NCI-H1105 treated with DMSO at 0.1 percent for 48 hours (cell line): ENCODE data around the gene ELOVL5.
"Not testable (repeated sequence)": the region's sequence is repeated elsewhere in the genome, so short reads cannot be mapped to it uniquely, and the experiment has no call there.

ENCODE experiments used
- DNase-seq: peaks from one replicate; lab custom pipeline; 2025; lab: John Stamatoyannopoulos, UW

ELOVL5 gene

DNA sequence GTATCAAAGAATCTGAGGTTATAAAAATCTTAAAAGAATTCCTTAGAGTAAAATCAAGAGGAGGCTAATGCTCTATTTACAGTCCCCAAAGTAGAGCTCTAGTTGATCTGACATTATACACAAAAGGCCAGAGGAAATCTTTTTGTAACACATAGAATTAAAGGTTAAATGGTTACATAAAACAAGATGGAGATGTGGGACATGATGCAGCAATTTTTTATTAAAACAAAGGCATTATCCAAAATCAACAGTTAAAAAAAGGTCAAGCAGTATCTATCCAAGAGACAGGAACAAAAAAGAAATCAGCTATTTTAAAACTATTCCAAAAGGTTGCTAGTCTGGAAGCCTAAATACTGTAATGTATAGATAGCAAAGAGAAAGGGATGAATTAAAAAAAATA is 20.4 kb downstream of the ELOVL5 start:
- DNase-seq = no peak

DNA sequence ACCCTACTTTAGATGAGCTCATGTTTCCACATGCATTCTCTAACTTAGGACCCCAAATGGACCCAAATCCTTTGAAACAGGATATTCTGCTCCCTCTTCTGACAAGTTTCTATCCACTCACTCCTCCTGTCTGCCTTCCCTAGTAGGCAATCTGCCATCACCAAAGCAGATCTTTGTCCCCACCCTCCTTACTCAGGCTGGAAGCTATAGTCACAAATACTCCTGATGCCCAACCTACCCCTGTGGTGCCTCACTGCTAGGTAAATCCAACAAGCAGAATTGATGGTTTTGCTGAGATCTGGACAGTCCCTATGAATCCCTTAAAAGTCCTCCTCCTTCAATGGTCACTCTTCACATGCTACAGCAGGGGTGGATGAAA is 21.7 kb downstream of the ELOVL5 start:
- DNase-seq = no peak

DNA sequence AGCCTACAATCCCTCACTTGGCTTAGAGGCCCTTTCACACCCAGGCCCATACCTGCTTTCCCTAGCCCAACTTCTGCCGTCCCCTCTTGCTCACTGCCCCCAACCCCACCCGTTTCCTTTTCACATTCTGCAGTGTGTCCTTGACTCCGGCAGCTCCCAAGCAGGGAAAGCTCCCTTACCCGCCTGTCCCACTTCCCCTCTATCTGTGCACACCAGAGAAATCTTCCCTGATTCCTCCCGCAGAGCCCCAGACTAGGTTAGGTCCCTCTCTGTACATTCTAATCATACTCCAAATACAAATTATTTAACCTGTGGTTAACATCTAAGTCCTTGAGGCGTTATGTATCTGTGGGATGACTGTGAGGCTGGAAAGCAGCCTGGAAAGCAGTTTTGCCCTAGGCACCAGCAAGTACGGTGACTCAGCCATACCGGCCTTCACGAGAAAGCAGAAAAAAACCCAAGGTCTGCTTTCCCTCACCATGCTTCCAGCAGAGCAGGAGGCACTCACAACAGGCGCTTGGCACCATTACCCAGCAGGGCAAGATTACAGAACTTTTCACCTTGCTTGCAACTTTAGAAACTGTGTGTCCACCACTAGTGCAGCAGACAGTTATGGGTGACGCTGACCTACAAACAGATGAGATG is 22.3 kb downstream of the ELOVL5 start:
- DNase-seq = no peak

DNA sequence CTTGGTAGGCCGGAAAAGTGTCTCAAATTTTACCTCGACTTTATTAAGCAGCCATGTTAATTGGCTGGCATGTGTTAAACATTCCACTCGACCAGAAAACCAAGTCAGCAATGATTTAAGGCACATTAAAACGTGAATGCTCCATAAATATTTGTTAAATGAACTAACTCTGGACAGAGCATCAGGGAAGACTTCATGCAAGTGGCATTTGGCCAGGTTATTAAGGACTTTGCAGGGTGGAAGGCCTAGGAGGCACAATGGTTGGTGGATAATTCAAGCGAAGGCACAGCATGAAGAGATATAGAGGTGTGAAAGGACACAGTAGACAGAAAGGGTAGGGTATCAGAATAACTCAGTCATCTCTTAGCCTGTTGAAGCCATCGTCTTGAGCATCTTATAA is 23.0 kb downstream of the ELOVL5 start:
- no peak for DNase-seq

DNA sequence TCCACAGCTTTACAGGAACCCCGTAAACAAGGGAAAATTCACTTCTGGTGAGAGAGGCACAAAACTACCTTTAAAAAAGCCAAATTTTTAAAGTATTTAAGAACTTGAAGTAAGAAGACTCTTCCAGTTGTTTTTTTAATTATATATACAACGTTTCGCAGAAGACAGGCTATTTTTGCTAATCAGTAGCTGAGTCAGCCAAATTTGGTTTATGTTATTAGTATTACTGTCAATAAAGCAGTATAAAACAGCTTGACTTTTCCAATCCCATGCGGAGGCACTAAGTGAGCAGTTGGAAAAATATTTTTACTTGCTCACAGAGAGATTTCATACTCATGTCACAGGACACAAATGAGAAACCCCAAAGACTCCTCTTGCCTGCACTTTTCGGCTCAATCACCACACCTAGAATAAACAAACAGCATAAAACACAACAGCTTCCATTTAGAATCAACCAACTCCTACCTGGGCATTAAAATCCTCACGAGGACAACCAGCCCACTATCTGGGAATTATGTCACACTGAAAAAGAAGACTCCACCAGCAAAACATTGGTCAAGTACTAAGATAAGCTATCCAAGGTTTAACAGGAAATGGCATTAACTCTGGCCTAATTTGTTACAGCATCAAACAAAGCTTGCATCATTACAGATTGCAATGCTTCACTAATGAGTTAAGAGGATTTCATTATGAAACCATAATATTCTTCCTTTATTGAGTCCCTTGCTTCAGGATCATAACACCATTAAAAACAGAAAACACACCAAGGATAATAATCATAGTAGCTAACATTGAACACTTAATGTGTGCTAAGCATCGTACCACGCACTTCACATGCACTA is 26.3 kb downstream of the ELOVL5 start:
- DNase-seq = no peak

DNA sequence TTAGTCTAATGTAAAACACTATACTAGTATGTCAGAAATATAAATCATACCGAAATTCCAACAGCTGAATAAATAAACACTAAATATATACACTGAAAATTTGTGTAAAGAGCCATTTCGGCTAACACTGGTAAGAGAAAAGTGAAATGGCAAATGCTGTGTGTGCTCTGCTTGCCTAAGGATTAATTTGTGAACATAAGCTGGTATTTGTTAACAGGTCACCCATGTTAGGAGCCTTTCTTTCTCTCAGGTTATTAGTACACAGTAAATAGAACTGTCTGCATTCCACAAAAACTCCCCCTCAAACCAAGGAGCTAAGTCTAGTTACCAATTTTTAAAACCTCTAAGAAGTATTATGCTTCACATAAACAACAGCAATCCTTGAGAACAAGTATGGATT is 27.0 kb downstream of the ELOVL5 start:
- DNase-seq = no peak

DNA sequence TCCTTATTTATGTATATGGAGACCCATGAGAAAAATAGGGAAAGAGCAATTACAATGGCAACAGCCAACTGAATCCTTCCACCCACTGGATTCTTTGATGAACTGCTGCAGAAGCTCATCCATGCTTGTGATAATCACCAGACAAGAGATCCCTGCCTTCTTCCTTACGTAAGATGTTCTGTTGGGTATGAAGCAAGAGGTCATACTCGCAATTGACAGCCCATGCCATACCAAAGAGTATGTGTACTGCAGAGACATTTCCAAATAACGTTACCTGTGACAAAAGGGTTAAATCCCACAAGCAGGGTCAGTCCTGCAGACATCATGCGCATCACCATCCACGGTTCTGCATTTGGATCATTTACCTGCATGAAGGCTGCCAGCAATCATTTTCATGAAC is 27.8 kb downstream of the ELOVL5 start:
- no peak for DNase-seq

DNA sequence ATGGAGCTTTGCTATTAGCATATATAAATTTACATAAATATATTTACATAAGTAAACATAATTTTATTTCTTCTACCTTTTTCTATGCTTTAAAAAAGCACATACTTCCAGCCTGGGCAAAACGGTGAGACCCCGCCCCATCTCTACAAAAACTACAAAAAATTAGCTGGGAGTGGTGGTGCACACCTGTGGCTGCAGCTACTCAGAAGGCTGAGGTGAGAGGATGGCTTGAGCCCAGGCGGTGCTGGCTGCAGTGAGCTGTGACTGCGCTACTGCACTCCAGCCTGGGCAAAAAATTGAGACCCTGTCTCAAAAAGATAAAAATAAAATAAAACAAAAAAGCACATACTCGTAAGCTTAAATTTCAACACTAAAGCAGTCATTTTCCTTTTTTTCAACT is 30.3 kb downstream of the ELOVL5 start:
- DNase-seq = no peak

DNA sequence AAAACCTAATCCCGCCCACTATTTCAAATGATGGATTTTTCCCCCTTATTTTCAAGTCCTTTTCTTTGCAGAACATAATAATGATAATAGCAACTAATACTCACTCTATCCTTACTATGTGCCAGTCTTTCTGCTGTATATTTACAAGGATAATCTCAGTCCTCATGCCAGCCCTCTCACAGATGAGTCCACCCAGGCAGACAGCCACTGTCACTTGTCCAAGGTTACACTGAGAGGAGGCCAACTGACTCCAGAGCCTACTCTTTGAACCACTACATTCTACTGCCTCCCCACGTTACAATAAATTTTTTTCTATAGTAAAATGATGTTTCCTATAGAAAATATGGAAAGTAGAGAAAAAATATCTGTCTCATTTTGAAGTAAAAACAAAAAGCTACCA is 30.9 kb downstream of the ELOVL5 start:
- no peak for DNase-seq

DNA sequence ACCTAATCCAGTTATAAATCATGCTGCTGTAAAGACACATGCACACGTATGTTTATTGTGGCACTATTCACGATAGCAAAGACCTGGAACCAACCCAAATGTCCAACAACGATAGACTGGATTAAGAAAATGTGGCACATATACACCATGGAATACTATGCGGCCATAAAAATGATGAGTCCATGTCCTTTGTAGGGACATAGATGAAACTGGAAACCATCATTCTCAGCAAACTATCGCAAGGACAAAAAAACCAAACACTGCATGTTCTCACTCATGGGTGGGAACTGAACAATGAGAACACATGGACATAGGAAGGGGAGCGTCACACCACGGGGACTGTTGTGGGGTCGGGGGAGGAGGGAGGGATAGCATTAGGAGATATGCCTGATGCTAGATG is 31.5 kb downstream of the ELOVL5 start:
- DNase-seq = not testable (repeated sequence)

DNA sequence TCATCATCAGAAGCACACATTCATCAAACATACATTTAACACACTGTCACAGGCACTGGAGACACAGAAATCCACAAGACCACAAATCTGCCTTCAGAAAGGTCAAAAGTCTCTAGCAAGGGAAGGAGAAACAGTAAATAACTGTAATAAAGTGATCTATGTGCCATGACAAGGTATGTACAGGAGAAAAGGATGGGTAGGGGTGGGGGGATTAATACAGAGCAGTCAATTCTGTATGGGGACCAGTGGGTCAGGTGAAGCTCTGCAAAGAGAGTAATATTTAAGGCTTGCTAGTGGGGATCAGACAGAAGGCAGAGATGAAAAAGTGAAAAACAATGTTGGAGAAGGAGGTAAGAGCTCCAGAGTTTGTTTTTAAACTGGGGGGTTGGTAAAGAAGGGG is 32.6 kb downstream of the ELOVL5 start:
- no peak for DNase-seq

DNA sequence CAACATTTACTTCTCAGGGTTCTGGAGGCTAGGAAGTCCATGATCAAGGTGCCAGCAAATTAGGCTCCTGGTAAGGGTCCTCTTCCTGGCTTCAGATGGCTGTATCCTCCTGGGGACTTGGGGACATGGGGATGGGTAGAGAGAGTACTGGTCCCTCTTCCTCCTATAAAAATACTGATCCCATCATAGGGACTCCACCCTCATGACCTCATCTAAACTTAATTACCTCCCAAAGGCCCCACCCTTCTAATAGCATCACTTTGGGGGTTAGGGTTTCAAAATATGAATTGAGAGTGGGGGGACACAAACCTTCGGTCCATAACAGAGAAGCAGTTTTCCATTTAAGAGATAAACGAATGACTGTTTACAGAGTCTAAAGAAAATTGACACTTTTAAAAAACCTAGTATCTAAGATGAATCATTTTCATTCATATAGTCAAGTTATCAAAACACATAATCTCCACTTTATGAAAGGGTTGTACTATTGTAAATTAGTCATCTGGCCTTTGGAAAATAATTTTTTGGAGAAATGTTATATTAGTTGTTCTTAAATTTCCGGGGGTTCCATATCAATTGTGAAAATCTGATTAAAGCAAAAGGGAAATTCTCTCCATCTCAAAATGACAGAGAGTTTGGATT is 33.5 kb downstream of the ELOVL5 start:
- no peak for DNase-seq

DNA sequence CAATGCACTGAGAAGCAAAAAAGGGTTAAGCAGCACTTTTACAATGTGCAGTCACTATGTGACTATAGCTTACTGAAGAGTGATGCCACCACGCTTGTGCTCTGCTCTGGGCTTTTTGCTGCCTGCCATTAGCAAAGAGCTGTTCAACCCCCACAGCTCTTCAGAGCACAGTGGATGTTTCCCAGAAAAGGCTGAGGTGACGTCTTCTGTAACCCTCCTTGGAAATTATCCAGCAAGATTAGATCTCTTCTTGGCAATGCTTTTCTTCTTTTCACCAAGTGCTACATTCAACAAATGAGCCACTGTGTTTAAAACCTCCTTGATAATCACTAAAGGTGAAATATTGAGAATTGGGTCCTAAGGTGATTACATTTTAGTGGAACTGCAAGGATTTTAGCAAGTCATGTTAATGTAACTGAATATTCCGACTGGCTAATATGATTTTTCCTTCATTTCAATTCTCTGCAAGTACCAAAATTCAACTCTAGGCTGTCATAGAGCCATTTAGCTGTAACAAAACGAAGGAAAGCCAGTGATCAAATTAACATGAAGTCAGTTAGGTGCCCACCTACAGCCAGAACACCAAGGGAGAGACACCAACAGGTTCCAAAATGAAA is 34.9 kb downstream of the ELOVL5 start:
- DNase-seq = no peak

DNA sequence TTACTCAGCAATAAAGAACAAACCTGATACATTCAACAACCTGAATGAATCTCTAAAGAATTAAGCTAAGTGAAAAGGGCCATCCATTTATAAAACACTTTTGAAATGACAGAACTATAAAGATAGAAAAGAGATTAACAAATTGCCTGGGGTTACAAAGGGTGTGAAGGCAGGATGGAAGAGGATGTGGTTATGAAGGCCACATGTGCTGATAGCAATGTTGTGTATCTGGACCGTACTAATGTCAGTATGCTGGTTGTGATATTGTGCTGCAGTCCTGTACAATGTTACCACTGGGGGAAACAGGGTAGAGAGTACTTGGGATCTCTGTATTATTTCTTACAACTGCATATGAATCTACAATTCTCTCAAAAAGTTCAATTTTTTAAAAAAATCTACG is 36.4 kb downstream of the ELOVL5 start:
- no peak for DNase-seq

DNA sequence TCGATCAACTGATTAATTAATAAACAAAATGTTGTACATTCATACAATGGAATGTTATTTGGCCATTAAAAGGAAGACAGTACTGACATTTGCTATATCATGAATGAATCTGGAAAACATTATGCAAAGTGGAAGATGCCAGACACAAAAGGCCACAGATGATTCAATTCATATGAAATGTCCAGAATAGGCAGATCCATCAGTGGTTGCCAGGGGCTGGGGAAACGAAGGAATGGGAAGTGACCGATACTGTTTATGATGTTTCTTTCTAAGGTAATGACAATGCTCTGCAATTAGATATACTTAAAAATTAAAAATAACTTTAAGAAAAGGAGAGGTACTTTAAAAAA is 37.2 kb downstream of the ELOVL5 start:
- no peak for DNase-seq

DNA sequence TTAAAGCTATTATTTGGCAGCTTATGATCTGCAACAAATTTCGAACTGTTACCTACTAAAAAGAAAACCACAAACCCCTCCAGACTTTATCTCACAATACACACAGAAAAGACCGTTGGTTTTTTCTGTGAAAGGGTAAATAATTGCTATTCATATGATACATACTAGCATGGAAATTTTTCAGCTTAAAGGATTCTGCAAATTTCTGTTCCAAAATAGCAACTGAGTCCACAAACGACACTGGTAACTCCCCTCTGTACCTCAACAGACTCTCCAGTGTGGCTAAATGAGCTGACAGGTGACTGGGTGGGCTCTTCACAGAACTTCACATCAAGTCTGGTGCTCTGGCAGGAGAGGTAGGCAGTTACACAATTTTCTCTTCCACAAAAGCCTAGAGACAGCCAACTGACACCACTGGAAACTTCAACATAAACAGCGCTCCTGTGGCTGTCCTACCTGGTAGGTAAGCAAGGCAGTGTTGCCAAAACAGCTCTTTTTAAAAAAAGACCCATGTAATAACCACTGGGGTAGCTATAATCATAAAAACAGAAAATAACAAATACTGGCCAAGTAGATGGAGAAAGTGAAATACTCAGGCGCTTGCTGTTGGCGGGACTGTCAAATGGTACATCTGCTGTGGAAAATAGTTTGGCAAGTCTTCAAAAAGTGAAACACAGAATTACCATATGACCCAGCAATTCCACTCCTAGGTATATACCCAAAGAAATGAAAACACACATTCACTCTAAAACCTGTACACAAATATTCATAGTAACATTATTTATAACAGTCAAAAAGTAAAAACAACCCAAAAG is 37.8 kb downstream of the ELOVL5 start:
- DNase-seq = no peak

DNA sequence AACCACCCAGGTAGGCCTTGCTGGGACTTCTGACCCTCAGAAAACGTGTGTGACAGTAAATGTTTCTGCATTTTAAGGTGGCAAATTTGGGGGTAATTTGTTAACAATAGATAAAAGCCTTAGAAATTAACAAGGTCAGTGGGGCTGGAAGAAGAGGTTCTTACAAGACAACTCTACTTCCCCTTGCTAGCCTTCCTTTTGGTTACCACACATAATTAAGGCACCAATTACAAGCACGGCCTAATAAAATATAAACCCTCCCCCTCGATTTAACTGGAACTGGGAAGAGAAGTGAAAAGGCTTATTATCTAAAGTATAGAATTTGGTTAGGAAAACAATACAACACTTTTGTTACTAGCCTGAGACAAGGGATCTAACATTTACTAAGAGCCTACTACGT is 38.8 kb downstream of the ELOVL5 start:
- no peak for DNase-seq

DNA sequence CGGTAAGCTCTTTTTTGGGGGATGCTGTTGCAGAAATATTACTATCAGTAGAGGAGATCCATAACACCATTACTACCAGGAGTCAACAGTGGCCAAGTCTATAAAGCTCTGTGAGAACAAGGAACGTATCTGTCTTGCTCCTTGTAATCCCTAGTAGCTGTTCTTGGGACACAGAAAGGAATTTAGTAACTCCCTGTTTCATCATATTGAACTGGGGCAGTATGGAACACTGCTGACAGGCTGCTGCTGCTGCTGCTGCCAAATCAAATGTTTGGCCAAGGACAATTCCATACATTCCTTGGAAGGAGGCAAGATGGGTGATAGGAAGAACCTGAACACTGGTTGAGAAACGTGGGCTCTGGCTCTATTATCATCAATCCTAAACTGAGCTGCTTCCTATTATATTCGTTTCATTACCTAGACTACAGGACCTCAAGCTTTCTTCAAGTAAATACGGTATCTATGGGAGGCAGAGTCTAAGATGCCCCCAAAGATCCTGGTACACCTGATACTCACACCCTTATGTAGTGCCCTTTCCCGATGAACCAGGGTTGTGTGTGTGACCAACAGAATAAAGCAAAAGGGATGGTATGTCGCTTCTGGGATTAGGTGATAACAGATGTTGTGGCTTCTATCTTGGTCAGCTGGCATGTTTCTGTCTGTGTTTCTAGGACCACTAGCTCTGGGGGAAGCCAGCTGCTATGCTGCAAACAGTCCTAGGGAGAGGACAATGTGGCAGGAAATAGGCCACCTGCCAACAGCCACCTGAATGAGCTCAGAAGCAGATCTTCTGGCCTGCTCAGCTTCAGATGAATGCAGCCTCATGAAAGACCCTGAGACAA is 39.5 kb downstream of the ELOVL5 start:
- DNase-seq = no peak

DNA sequence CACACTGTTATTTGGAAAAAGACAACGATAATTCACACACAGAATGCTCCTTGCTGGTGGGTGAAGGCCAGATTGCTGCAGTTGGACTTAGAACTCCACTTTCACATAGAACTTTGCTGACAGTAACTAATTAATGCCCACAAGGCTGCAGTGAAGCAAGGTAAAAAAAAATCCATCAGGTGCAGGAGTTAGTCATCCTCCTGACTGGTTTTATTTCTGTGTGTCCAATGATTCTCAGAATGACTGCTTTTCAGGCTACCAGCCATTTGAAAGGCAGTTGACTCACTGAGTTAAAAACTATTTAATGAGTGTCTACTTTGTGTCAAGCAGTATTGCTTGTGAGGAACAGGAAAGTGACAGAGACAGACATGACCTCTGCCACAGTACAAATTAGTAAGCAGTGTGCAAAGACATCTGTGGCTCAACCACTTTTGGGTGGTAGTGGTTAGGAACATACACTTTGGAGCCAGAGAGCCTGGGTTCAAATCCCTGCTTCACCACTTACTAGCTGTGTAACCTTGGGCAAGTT is 41.9 kb downstream of the ELOVL5 start:
- DNase-seq = no peak

DNA sequence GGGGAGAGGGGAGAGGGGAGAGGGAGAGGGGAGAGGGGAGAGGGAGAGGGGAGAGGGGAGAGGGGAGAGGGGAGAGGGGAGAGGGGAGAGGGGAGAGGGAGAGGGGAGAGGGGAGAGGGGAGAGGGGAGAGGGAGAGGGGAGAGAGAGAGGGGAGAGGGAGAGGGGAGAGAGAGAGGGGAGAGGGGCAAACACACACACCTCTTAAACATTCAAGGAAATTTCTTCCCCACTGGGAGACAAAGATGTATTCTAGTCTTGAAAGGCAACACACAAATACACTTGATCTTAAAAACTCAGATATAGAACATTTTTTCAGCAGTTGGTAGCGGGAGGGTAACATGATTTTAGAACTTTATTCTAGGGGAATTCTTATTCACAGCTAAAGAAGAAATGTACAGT is 42.5 kb downstream of the ELOVL5 start:
- not testable (repeated sequence) for DNase-seq

DNA sequence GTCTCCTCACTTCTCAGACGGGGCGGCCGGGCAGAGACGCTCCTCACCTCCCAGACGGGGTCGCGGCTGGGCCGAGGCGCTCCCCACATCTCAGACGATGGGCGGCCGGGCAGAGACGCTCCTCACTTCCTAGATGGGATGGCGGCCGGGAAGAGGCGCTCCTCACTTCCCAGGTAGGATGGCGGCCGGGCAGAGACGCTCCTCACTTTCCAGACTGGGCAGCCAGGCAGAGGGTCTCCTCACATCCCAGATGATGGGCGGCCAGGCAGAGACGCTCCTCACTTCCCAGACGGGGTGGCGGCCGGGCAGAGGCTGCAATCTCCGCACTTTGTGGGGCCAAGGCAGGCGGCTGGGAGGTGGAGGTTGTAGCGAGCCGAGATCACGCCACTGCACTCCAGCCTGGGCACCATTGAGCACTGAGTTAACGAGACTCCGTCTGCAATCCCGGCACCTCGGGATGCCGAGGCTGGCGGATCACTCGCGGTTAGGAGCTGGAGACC is 43.2 kb downstream of the ELOVL5 start:
- not testable (repeated sequence) for DNase-seq
